HG02884 (cell line): Measurements from ENCODE around the gene MED20.

Experiments used
- ATAC-seq: cut with Tn5 transposase; IDR thresholded peaks from one replicate; pipeline ENCODE4 v1.9.1; 2021; ENCODE audit warnings: mild to moderate bottlenecking, moderate library complexity; ENCODE audit not compliant: unreplicated experiment

Gene MED20

GRCh38 chr6:41858703-41859102, 62.2 kb downstream of the MED20 start:
- ATAC-seq, result no peak
